HepG2 (cell line): ENCODE results near the gene RHBDL1. TPM values are rescaled to one million over a fixed set of nuclear protein-coding genes. Genes with fewer than 3 reads are reported as not detected.

Experiments
- AHR ChIP-seq: IDR thresholded peaks from 2 replicates; pipeline ENCODE4 v1.6.1; 2018; ENCODE audit warnings: missing genetic modification reagents, missing compliant biosample characterization
- ETS1 ChIP-seq: sonication (generic); formaldehyde crosslinking; IDR thresholded peaks from 2 replicates; pipeline ENCODE4 v1.4.0; 2020; ENCODE audit warnings: missing genetic modification reagents
- GPN1 ChIP-seq: sonication (generic); formaldehyde crosslinking; IDR thresholded peaks from 2 replicates; pipeline ENCODE4 v1.5.1; 2020; ENCODE audit warnings: missing genetic modification reagents, borderline replicate concordance
- HMG20B ChIP-seq: conservative IDR thresholded peaks from 2 replicates; pipeline ENCODE4 v1.6.1; 2016; ENCODE audit warnings: missing genetic modification reagents, missing compliant biosample characterization
- HOXA3 ChIP-seq: sonication (generic); formaldehyde crosslinking; IDR thresholded peaks from 2 replicates; pipeline ENCODE4 v1.5.0; 2020; ENCODE audit warnings: missing genetic modification reagents
- MAZ ChIP-seq, 2 experiments: sonication (generic) in 1 of 2; formaldehyde crosslinking in 1 of 2; IDR thresholded peaks; 2 replicates each; pipeline versions ENCODE4 v1.5.0 to v1.6.1; 2012 to 2020; ENCODE audit warnings: low read depth in 2 of 2, mild to moderate bottlenecking in 2 of 2, borderline replicate concordance in 1 of 2, improper control_type of control experiment in 1 of 2, low read length in 1 of 2, missing genetic modification reagents in 1 of 2, moderate library complexity in 1 of 2
- POGZ ChIP-seq: sonication (generic); formaldehyde crosslinking; IDR thresholded peaks from 2 replicates; pipeline ENCODE4 v1.4.0; 2020; ENCODE audit warnings: mild to moderate bottlenecking, missing genetic modification reagents
- ZNF484 ChIP-seq: sonication (generic); formaldehyde crosslinking; IDR thresholded peaks from 2 replicates; pipeline ENCODE4 v1.5.1; 2020; ENCODE audit warnings: mild to moderate bottlenecking, low read depth, missing genetic modification reagents, borderline replicate concordance
- ZNF788 ChIP-seq: sonication (generic); formaldehyde crosslinking; IDR thresholded peaks from 2 replicates; pipeline ENCODE4 v1.5.0; 2020; ENCODE audit warnings: mild to moderate bottlenecking, missing genetic modification reagents, borderline replicate concordance
- ZXDC ChIP-seq: sonication (generic); formaldehyde crosslinking; IDR thresholded peaks from 2 replicates; pipeline ENCODE4 v1.5.0; 2020; ENCODE audit warnings: mild to moderate bottlenecking, missing genetic modification reagents
- polyA plus RNA-seq, 8 experiments: library from polyadenylated mRNA; depleted of rRNA in 3 of 8; stranded (reverse) in 7 of 8; unstranded in 1 of 8; fragments of >200 nt; fragmentation: Illumina TruSeq in 4 of 8; extraction: Trizol in 4 of 8; gene quantifications; 2 replicates each; pipeline versions ENCODE4 v1.2.1 to v1.2.3, GENCODE V29; 2011 to 2016; ENCODE audit warnings: low read depth in 4 of 8, missing spikeins in 1 of 8, mixed read lengths in 1 of 8; ENCODE audit not compliant: insufficient read depth in 1 of 8
- total RNA-seq, 5 experiments: library from RNA; depleted of rRNA; stranded (reverse); fragments of >200 nt; fragmentation: Illumina TruSeq; extraction: Trizol; gene quantifications; 2 replicates each; pipeline ENCODE4 v1.2.3, GENCODE V29; 2016; ENCODE audit warnings: low read depth in 1 of 5
- TF ChIP-seq, protein P1 (sequence below): sonication (generic); formaldehyde crosslinking; IDR thresholded peaks from 2 replicates; pipeline ENCODE4 v1.4.0; 2020; ENCODE audit warnings: missing genetic modification reagents, low read depth, mild to moderate bottlenecking, borderline replicate concordance
- TF ChIP-seq, protein P2 (sequence below): sonication (generic); formaldehyde crosslinking; IDR thresholded peaks from 2 replicates; pipeline ENCODE4 v1.4.0; 2020; ENCODE audit warnings: missing genetic modification reagents
- TF ChIP-seq, protein P3 (sequence below): sonication (generic); formaldehyde crosslinking; IDR thresholded peaks from 2 replicates; pipeline ENCODE4 v1.9.0; 2021; ENCODE audit warnings: missing genetic modification reagents, borderline replicate concordance
- TF ChIP-seq, protein P4 (sequence below): sonication (generic); formaldehyde crosslinking; IDR thresholded peaks from 2 replicates; pipeline ENCODE4 v1.5.1; 2020; ENCODE audit warnings: missing genetic modification reagents, mild to moderate bottlenecking, borderline replicate concordance
- TF ChIP-seq, protein P5 (sequence below): sonication (generic); formaldehyde crosslinking; IDR thresholded peaks from 2 replicates; pipeline ENCODE4 v1.4.0; 2020; ENCODE audit warnings: mild to moderate bottlenecking, missing genetic modification reagents

The RHBDL1 gene
- total and polyA plus RNA-seq, 2 of the 13 experiments (the other 11 are each of a cell fraction or from before 2014, with no cell fraction given) = 1.8 to 3.8 TPM

- no peak; the same call in 1 of the 2 replicates for TF ChIP-seq ZXDC
- TF ChIP-seq, protein P1, sequence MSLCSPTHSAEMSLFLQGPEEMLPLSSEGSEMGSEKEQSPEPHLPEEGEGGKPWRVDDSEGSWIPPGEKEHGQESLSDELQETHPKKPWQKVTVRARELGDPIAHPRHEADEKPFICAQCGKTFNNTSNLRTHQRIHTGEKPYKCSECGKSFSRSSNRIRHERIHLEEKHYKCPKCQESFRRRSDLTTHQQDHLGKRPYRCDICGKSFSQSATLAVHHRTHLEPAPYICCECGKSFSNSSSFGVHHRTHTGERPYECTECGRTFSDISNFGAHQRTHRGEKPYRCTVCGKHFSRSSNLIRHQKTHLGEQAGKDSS (CRISPR knock-in tag) = no peak
- TF ChIP-seq, protein P2, sequence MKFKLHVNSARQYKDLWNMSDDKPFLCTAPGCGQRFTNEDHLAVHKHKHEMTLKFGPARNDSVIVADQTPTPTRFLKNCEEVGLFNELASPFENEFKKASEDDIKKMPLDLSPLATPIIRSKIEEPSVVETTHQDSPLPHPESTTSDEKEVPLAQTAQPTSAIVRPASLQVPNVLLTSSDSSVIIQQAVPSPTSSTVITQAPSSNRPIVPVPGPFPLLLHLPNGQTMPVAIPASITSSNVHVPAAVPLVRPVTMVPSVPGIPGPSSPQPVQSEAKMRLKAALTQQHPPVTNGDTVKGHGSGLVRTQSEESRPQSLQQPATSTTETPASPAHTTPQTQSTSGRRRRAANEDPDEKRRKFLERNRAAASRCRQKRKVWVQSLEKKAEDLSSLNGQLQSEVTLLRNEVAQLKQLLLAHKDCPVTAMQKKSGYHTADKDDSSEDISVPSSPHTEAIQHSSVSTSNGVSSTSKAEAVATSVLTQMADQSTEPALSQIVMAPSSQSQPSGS = no peak
- no peak for TF ChIP-seq ETS1 (CRISPR knock-in tag)
- TF ChIP-seq AHR = peak; percentile 96; the same call in 1 of the 2 replicates
- TF ChIP-seq ZNF484 = no peak
- TF ChIP-seq, protein P3, sequence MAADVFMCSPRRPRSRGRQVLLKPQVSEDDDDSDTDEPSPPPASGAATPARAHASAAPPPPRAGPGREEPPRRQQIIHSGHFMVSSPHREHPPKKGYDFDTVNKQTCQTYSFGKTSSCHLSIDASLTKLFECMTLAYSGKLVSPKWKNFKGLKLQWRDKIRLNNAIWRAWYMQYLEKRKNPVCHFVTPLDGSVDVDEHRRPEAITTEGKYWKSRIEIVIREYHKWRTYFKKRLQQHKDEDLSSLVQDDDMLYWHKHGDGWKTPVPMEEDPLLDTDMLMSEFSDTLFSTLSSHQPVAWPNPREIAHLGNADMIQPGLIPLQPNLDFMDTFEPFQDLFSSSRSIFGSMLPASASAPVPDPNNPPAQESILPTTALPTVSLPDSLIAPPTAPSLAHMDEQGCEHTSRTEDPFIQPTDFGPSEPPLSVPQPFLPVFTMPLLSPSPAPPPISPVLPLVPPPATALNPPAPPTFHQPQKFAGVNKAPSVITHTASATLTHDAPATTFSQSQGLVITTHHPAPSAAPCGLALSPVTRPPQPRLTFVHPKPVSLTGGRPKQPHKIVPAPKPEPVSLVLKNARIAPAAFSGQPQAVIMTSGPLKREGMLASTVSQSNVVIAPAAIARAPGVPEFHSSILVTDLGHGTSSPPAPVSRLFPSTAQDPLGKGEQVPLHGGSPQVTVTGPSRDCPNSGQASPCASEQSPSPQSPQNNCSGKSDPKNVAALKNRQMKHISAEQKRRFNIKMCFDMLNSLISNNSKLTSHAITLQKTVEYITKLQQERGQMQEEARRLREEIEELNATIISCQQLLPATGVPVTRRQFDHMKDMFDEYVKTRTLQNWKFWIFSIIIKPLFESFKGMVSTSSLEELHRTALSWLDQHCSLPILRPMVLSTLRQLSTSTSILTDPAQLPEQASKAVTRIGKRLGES (CRISPR knock-in tag) = no peak
- no peak for TF ChIP-seq HMG20B (CRISPR knock-in tag)
- peak; percentile 86 for TF ChIP-seq ZNF788
- peak; percentile 55; the same call in 1 of the 2 replicates for TF ChIP-seq HOXA3 (CRISPR knock-in tag)
- TF ChIP-seq MAZ (IDR thresholded peaks at IDR 0.05; ENCODE audit: borderline replicate concordance, low read depth, low read length) = no peak
- TF ChIP-seq MAZ (CRISPR knock-in tag; IDR thresholded peaks at IDR 0.05; ENCODE audit: low read depth) = peak; percentile 62; the same call in 1 of the 2 replicates
- TF ChIP-seq, protein P4, sequence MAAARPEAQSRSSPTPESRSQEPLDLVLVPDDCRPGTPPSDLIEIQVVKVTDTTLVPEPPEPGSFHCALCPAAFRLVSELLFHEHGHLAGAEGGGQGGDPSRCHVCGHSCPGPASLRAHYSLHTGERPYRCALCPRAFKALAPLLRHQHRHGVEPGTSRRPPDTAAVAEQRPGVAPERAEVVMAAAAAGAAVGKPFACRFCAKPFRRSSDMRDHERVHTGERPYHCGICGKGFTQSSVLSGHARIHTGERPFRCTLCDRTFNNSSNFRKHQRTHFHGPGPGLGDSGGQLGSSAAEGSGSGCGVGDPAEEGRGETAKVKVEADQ (CRISPR knock-in tag) = no peak
- TF ChIP-seq POGZ (CRISPR knock-in tag) = no peak
- TF ChIP-seq, protein P5, sequence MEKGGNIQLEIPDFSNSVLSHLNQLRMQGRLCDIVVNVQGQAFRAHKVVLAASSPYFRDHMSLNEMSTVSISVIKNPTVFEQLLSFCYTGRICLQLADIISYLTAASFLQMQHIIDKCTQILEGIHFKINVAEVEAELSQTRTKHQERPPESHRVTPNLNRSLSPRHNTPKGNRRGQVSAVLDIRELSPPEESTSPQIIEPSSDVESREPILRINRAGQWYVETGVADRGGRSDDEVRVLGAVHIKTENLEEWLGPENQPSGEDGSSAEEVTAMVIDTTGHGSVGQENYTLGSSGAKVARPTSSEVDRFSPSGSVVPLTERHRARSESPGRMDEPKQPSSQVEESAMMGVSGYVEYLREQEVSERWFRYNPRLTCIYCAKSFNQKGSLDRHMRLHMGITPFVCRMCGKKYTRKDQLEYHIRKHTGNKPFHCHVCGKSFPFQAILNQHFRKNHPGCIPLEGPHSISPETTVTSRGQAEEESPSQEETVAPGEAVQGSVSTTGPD (CRISPR knock-in tag) = no peak
- TF ChIP-seq GPN1 (CRISPR knock-in tag) = peak; percentile 23; the same call in 1 of the 2 replicates
These were observed 20.1 kb downstream of the RHBDL1 start (continued) for GRCh38 chr16:695355-696089.
